ENCODE results near the gene MEIS3. TPM values are rescaled to one million over a fixed set of nuclear protein-coding genes. Genes with fewer than 3 reads are reported as not detected.

Gene MEIS3
- 104 TPM for total RNA-seq

DNA sequence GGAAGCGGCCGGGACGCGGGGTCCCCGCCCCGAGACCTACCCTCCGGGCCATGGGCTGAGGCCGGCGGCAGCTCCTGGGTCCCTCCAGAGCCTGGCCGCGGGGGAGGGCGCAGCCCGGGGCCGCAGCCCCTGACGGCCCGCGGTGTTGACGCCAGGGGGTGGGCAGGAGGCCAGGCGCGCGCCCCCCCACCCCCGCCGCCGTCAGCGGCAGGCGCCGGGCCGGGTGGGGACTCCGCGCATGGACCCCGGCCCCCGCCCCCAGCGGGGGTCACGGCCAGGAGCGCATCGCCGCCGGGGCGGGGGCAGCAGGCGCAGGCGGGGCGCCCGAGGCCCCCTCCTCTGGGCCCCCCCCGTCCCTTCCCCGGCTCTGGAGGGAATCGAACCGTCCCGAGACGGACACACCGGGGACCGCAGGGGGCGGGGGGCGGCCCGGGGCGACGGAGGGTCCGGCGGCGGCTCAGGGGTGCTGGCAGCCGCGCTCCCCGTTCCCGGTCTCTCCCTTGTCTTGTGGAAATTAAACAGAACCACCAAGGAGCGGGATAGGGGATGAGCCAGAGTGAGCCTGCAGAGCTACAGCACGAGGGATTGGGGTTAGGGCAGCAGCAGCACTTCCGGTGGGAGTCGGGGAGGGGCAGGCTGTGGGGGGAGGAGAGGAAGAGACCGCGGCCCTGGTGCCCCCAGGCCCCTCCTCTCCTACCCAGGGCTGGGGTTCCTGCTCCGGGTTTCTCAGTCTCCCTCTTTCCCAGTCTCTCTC lies at the start of gene MEIS3:
MEIS3 (minus strand) TSS at position 498 of the 754 bp plus-strand sequence; CDS start at position 52, 446 bp downstream.
- FAIRE-seq (no peak), DNase-seq (ENCODE audit: low spot score in 2 of 2) (no peak)

DNA sequence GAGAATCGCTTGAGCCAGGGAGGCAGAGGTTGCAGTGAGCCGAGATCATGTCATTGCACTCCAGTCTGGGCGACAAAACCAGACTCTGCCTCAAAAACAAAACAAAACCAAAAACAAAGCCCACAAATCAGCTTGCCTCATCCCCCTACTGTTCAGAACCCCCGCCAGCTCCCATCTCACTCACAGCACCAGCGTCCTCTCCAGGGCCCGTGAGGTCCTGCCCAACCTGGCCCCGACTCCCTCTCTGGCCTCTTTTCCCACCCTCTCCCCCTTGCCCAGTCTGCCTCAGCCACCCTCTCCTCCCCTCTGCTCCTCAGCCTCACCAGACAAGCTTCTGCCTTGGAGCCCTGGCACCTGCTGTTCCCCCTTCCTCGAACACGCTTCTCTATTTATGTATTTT lies 48.6 kb upstream of the MEIS3 start:
- FAIRE-seq (no peak), DNase-seq (ENCODE audit: low spot score in 2 of 2) (no peak)

DNA sequence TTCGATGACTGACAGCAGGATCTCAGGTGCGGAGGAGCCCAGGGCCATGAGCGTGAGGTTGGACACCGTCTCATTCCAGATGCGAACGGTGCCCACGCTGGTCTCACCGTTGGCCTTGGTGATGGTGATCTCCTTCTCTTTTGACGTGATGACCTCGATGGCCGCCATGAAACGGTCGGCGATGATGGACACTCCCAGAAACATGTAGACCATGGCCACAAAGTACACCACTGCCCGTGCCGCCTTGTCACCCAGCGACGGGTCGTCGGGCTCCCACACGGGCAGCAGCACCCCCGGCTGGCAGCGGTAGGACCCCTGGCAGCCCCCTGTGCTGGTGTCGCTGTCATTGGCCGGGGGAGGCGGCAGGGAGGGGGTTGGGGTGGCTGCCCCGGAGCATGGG lies 46.6 kb upstream of the MEIS3 start:
- DNase-seq (ENCODE audit: low spot score in 2 of 2) (no peak), FAIRE-seq (no peak)

DNA sequence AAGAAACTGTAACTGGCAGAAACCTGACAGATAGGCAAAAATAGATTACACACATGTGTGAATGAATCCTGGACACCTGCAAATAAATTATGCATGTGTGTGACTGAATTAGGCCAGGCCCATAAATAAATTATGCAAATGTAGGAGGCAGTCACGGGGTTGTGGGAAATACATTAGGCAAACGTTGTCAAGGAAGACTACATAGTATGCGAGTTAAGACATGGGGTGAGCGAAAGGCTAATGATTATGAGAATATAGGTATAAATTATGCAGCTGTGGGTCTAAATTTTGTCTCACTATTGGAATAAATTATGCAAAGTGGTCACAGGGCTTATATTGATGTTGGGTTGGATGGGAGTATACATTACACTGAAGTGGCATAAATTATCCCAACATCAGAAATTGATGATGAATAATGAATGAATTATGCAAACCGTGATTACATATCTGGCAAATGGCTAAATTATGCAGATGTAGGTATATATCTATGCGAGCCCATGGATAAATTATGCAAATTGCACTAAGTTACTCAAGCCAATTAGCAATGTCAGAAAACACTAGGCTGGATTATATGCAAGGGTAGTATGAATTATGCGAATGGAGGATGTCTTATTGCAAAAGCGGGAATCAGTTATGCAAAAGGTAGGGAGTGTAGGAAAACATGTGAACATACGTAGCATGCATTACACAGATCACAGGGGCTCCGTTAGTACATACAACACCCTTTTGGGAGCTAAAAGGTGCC lies 45.5 kb upstream of the MEIS3 start:
- DNase-seq (ENCODE audit: low spot score in 2 of 2) (no peak), FAIRE-seq (no peak)

DNA sequence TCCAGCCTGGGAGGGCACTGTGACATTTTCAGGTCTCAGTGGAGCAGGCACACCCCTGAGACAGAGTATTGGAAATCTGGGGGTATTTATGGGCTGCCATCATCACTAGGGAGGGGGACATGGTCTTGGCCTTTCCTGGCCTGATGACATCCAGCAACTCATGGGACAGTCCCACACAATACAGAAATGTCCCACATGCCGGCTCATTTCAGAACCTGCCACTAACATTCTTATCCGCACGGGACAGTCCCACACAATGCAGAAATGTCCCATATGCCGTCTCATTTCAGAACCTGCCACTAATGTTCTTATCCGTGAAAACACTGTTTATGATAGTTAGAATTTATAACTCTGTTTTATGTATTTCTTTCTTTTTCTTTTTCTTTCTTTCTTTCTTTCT lies 42.5 kb upstream of the MEIS3 start:
- FAIRE-seq: no peak
- DNase-seq (ENCODE audit: low spot score in 2 of 2): no peak

DNA sequence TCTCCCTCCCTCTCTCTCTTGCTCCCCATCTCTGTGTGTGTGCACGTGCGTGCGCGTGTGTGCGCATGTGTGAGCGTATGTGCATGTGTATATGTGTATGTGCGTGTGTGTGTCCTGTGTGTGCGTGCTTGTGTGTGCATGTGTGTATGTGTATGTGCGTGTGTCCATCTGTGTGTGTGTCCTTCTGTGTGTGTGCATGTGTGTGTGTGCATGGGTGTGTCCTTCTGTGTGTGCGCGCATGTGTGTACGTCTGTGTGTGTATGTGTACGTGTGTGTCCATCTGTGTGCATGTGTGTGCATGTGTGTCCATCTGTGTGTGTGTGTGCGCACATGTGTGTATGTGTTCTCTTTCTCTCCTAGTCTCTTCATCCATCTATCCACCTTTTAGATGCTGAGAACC lies 40.1 kb upstream of the MEIS3 start:
- FAIRE-seq (no peak), DNase-seq (ENCODE audit: low spot score in 2 of 2) (no peak)

DNA sequence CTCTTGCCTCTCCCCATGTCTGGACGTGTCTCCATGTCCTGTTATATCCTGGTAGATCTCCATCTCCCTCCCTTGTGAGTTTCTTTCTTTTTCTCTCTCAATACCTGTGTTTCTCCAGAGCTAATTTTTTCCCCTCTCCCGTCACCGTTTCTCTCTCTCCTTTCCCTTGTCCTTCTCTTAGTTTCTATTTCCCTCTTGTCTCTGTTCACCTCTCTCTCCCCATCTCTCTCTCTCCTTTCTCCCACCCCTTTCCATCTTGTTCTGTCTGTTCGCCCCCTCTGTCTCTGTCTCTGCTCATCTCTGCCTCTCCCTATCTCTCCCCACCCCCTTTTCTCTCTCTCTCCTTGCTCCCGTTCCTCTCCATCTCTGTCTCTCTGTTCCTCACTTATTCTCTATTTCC lies 39.3 kb upstream of the MEIS3 start:
- no peak for FAIRE-seq
- DNase-seq (ENCODE audit: low spot score in 2 of 2): no peak

DNA sequence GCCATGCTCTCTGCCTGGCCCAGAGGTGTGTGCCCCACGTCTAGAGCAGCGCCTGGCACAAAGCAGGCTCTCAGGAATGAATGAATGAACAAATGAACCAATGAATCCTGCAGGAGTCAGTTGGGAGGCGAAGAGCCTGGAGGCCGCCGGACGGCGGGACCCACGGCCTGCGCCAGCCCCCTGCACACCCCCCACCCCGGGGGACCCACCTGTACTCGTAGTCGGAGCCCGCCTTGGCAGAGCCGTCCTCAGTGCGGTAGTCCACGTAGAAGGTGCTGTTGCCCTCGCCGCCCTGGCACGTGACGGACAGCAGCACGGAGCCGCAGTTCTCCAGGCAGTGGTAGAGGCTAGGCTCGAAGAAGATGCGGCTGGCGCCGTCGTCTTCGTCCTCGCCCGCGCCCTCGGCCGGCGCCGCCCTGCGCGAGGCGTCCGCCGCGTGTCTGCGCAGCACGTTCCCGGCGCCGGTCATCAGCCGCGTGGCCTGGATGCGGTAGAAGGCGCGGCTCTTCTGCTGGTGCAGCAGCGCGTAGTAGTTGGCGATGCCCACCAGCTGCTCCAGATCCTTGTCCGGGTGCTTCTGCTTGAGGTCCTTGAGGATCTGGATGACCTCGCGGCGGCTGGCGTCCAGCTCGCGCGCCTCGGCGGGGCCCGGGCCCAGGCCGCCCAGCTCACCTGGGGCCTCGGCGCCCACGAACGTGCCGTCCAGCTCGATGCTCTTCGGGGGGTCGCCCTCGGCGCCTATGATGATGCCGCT lies 37.6 kb upstream of the MEIS3 start:
- no peak for FAIRE-seq

DNA sequence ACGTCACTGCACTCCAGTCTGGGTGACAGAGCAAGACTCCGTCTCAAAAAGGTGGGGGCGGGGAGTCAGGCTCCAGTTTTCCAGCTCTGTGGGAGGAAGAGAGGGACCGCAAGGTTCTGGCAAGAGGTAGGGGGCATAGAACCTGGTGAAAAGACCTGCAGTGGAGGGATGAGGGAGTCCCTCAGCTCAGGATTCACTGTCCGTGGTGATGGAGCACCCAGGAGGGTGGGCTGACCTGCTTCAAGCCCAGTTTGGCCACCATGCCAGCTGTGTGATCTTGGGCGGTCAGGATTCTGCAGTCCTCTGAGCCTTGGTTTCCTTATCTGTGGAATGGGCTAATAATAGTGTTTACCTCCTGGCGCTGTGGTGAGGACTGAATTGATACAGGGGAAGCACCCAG lies 31.2 kb upstream of the MEIS3 start:
- no peak for DNase-seq (ENCODE audit: low spot score in 2 of 2)
- FAIRE-seq: no peak

More for the DNA sequence above, 37.6 kb upstream of the MEIS3 start:
- no peak for DNase-seq (ENCODE audit: low spot score in 2 of 2)

DNA sequence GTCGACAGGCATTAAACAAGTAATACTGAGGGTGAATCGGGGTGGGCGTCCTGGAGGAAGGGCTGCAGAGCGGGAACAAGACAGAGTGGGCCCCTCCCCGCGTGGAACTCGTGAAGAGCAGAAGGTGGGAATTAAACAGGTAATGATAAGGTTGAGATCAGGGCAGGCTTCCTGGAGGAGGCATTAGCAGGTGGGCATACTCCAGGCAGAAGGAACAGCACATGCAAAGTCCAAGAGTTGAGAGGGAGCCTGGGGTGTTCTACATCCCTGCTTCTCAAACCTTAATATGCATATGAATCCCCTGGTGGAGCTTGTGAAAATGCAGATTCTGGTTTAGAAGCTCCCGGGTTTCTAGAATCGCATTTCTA lies 29.0 kb upstream of the MEIS3 start:
- DNase-seq (ENCODE audit: low spot score in 2 of 2) (no peak), FAIRE-seq (no peak)

DNA sequence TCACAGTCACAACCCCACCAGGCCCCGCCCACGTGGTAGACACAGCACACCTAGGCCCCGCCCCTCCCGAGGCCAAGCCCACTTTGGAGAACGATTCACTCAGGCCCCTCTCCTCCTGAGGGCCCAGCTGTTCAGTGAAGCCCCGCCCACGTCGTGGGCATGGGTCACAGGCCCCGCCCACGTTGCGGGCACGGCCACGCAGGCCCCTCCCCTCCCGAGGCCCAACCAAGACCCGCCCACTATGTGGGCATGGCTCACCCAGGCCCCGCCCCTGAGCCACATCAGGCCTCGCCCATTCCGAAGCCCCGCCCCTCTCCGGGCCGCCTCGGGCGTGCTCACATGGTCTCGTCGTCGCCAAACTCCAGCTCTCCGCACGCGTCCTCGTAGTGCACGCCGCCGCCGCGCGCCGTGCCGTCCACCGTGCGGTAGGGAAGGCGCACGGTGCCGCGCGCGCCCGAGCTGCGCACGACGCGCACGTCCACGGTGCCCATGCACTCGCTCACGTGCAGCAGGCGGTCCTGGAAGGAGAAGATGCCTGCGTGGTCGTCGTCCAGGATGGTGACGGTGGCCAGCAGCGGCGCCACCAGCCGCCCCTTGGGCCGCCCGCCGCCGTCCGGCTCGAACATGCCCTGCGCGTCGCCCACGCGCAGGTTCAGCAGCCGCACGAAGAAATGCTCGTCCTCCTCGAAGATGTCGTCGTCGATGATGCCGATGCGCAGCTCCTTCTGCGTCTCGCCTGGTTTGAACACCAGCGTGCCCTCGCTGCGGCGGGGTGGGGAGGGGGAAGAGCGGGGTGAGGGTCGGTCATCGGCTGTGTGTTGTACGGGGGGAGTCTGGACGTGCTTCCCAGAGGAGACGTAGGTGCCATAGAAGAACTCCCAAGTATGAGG lies 28.4 kb upstream of the MEIS3 start:
- peak; percentile 53 to 74 for DNase-seq (ENCODE audit: low spot score in 2 of 2)
- no peak for FAIRE-seq

DNA sequence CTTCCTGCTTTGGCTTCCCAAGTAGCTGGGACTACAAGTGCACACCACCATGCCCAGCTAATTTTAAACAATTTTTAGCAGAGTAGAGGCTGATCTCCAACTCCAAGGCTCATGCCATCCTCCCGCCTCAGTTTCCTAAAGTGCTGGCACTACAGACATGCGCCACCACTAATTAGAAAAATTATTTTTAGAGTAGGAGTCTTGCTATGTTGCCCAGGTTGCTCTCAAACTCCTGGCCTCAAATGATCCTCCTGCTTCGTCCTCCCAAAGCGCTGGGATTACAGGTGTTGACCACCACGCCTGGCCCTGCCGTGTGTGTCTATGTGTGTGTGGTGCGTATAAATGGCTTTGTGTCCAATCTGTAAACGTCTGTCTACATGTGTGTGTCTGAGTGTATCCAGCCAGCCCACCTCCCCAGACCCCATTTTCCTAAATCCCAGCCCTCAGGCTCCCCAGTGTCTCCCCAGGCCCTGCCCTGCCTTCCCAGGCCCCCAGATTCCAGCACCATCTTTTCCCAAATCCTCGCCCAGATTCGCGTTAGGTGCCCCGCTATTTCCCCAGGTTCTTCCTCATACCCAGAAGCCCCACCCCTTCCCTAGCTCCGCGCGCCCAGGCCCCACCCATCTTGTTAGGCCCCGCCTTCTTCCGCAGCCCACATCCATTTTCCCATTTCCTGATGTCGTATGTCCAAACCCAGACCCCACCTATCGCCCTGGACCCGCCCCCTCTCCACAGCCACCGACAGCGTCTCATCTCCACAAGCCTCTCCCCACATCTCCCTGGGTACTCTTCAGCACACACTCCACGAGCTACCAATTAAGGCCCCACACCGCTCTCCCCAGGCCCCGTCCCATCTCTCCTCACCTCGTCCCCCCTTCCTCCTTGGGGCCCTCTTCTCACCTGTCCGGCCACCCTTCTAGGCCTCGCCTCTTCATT lies 27.5 kb upstream of the MEIS3 start:
- no peak for DNase-seq (ENCODE audit: low spot score in 2 of 2)
- FAIRE-seq: no peak

DNA sequence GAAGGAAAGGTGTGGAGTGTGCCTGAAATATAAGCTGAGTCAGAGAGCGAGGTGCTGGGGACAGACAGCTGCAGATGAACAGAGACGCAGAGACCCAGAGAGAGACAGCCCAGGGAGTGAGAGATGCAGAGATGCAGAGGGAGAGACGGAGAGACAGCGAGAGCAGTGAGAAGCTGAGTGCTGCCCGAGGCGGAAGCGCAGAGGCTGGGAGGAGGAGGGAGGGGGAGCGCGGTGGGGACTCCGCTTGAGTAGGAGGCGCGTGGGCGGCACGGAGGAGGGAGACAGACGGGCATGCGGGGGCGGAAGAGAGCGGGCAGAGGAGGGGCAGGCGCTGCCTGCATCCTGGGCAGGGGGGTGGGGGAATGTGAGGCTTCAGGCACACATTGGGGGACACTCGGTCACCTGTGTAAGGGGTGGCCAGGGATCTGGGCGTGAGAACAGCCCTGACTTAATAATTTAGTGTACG lies 26.6 kb upstream of the MEIS3 start:
- DNase-seq (ENCODE audit: low spot score in 2 of 2): peak in 1 of 2 donors; percentile 66
- no peak for FAIRE-seq

DNA sequence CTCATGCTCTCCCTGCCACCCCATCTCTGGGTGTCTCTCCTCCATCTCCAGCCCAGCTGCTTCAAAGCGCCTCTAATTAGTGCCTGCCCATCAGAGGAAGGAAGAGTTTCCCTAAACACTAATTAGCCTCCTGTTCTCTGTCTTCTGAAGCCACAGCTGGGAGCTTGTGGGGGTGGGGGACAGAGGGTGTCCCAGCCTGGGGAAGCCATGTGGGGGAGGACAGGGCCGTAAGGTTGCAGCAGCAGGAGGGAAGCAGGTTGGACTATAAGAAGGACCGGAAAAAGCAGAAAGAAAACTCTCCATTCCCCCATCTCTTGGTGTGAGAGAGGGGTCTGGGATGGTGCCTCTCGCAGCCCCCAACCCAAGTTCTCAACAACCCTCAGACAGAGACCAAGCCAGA lies 26.2 kb upstream of the MEIS3 start:
- FAIRE-seq (no peak), DNase-seq (ENCODE audit: low spot score in 2 of 2) (no peak)

DNA sequence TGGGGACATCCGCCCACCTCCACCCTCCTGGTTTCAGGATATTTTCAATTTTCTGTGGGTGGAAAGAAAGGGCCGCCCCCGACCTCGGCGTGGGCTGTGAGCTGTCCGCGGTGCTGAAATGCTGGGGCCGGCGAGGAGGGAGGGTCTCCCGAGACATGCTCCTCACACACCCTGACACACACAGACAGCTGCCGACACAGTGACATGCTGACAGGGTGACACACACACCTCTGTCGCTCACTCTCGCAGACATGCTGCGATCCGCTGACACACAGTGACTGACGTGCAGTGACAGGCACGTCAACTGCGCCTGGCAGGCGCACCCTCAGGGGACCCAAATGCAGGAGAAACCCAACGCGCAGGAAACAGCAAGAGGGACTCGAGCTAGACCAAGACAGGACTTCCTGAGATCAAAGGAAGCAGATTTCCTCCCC lies 25.1 kb upstream of the MEIS3 start:
- no peak for FAIRE-seq

DNA sequence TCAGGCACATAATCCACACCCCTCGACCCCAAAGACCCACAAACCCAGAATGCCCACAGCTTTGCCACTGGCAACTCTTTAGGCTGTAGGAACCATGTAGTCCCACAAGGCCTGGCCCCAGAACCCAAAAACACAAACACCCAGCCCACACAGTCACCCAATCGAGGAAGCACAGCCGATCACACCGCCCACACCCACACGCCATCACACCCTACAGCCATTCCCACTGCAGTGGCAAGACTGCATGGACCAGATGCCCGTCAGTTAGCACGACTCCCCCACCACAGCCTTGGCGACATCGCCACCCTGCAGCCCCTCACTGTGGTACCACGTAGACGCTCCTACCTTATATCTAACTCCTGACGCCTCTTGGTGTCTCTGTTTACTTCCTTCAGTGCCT lies 24.0 kb upstream of the MEIS3 start:
- DNase-seq (ENCODE audit: low spot score in 2 of 2) (no peak), FAIRE-seq (no peak)

More for the DNA sequence above, 25.1 kb upstream of the MEIS3 start:
- DNase-seq (ENCODE audit: low spot score in 2 of 2): no peak

DNA sequence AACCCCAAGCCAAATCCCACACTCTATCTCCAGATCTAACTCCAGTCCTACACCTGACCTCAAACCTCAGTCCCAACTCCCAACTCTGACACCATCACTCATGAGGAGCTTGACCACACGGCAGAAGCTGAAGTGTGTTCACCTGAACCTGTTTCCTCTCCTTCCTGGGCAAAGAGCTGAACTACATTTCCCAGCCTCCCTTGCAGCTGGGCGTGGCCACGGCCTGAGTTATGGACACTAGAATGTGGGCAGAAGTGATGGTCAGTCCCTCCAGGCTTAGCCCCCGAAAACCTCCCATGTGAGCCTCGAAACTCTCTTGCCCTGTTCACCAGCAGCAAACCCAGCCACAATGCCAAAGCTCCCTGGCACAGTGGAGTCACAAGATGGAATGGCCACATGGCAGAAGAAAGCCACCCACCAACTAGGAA lies 19.5 kb upstream of the MEIS3 start:
- no peak for FAIRE-seq
- DNase-seq (ENCODE audit: low spot score in 2 of 2): no peak

DNA sequence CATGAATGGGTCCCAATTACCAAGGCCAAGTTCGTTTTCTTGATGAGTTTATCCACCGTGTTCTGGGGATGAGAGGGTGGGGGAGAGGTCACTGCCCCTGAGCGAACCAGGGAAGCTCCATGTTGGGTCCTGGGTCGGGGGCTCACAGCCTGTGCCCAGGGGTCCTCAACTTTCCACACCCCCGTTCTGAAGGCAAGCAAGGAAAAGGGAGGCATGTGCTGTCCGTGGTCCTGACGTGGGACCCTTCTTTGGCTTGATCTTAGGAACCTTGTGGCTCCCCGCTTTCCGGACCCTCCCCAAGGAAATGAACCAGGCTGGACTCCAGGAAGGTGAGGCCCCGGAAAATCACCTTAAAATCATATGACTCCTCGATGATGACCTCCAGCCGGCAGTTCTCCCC lies 18.2 kb upstream of the MEIS3 start:
- DNase-seq (ENCODE audit: low spot score in 2 of 2) (no peak), FAIRE-seq (no peak)
